Measurements from ENCODE around the gene GAK. TPM values are rescaled to one million over a fixed set of nuclear protein-coding genes. Genes with fewer than 3 reads are reported as not detected.
"Not testable (repeated sequence)": the region's sequence is repeated elsewhere in the genome, so short reads cannot be mapped to it uniquely, and the experiment has no call there.

GAK gene
- total RNA-seq, 2 donors from 2014 or later: 197 to 265 TPM

- intact Hi-C loops (cut with DNase I, micrococcal nuclease): no loop called here
- ATAC-seq: no peak
- DNase-seq: no peak
These were observed 23.2 kb upstream of the GAK start for GRCh38 chr4:955161-955921.

DNA sequence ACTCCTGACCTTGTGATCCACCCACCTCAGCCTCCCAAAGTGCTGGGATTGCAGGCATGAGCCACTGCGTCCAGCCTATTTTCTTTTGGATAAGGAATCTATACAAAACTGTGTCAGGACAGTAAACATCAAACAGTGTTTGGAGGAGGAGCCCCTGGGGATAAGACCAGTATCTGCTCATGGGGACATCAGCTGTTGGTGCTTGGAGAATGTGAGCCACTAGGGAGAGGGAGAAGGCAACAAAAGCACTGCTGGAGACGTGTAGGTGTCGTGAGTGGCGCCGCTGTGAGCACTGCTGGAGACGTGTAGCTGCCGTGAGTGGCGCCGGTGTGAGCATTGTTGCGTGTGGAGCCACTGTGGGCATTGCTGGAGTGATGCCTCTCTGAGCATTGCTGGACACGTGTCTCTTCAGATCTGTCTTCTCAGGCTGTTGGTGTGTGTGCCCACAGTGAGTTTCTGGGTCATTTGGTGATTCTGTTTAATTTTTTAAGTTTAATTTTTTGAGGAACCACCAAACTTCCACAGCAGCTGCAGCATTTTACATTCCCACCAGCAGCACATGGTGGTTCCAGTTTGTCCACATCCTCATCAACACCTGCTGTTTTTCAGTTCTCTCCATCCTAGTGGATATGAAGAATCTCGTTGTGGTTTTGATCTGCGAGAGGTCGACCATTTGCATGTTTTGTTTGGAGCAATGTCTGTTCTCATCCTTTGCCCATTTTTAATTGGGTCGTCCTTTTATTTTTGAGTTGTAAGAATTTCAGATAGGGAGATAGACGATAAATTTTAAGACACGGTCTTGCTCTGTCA lies 22.3 kb upstream of the GAK start:
- no peak for DNase-seq

GRCh38 chr4:953574-953915 lies 21.4 kb upstream of the GAK start:
- intact Hi-C loops (cut with DNase I, micrococcal nuclease): no loop called here
- no peak for ATAC-seq
- no peak for DNase-seq

More for the DNA sequence above, 22.3 kb upstream of the GAK start:
- ATAC-seq: no peak
- intact Hi-C loops (cut with DNase I, micrococcal nuclease): no loop called here

DNA sequence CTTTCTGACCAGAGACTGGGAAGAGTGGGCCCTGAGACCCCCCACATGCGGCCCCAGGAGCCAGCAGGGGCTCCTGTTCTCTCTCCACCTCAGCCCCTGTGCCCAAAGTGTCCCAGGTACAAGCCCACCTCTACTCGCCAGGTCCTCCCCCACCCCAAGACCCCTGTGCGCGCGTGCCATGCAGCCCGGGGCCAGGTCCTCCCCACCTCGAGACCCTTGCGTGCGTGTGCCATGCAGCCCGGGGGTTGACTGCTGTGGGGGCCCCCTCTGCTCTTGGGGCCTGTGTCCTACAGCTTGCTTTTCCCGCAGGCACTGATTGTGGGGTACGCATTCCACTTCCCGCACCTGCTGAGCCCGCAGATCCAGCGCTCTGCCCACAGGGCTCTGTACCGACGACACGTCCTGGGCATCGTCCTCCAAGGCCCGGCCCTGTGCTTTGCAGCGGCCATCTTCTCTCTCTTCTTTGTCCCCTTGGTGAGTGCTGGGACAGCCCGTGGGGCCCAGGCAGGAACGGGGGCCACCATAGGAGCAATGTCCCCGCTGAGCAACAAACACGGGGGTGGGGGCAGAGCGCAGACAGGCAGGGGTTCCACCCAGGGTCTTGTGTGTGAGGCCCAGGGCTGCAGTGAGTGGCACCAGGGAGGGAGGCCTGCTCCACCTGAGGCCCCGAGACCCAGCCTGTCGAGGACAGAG lies 20.9 kb upstream of the GAK start:
- intact Hi-C loops (cut with DNase I, micrococcal nuclease): no loop called here
- no peak for DNase-seq
- no peak for ATAC-seq

GRCh38 chr4:951594-952468 lies 19.7 kb upstream of the GAK start:
- DNase-seq (no peak), ATAC-seq (no peak)
- intact Hi-C loops (cut with DNase I, micrococcal nuclease): no loop called here

GRCh38 chr4:951186-951585 lies 19.1 kb upstream of the GAK start:
- ATAC-seq (no peak), DNase-seq (no peak)
- intact Hi-C loops (cut with DNase I, micrococcal nuclease): no loop called here

- intact Hi-C loops (cut with DNase I, micrococcal nuclease): no loop called here
- DNase-seq: no peak
- no peak for ATAC-seq
These were observed 18.3 kb upstream of the GAK start for GRCh38 chr4:950136-951020.

DNA sequence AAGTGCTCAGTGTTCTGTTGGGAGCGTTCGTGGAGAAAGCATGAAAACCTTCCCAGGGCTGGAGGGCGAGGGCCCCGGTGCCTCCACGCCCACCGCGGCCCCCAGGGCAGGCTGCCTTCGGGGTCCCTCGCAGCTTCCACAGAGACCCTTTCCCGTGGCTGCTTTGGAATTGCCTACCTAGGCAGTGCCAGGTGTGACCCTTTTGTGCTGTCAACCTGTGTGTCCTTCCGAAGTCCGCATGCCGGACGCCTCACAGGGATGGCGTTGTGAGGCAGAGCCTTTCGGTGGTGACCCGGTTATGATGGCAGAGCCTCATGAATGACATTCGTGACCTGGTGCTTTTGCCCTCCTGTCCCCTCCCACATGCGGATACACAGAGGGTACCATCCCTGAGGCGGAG lies 17.5 kb upstream of the GAK start:
- DNase-seq (no peak), ATAC-seq (no peak)
- intact Hi-C loops (cut with DNase I, micrococcal nuclease): no loop called here

DNA sequence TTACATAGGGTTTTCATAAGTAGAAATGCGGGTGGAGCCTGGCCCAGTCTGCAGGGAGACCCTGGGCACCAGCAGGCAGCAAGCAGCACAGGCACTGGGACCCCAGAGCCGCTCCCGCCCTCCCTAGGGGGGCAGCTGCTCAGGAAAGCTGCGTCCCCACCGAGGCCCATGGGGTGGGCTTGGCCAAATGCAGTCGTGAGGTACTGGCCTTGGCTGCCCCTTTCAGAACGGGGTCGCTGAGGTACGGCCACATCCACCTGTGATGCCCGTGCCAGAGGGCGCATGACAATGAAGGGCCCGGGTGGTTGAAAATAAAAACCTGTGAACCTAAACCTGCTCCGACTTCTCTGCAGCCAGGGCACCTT lies 16.8 kb upstream of the GAK start:
- ATAC-seq: no peak
- no peak for DNase-seq
- intact Hi-C loops (cut with DNase I, micrococcal nuclease): no loop called here

- ATAC-seq (peak; percentile 74), DNase-seq (peak in 1 of 2 donors; percentile 46)
- intact Hi-C loops (cut with DNase I, micrococcal nuclease): no loop called here
These were observed 16.2 kb upstream of the GAK start for GRCh38 chr4:948101-948935.

DNA sequence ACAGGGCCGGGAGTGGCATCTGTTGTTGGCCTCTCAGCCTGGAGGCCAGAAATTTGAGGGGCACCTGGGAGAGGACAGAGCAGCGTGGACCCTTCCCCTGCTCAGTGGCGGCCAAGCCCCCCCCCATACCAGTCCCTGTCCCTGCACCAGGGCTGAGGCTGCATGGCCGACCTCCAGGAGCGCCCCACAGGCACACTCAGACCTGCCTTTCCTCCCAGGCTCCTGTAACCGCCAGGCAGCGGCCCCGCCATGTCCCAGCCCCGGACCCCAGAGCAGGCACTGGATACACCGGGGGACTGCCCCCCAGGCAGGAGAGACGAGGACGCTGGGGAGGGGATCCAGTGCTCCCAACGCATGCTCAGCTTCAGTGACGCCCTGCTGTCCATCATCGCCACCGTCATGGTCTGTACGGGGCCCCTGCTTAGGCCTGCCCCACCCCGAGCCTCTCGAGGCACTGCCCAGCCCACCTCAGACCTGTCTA lies 15.4 kb upstream of the GAK start:
- intact Hi-C loops (cut with DNase I, micrococcal nuclease): no loop called here
- no peak for DNase-seq
- ATAC-seq: peak; percentile 5

GRCh38 chr4:946517-947471 lies 14.7 kb upstream of the GAK start:
- intact Hi-C loops (cut with DNase I, micrococcal nuclease): no loop called here
- no peak for DNase-seq
- ATAC-seq: no peak

GRCh38 chr4:946103-946450 lies 14.0 kb upstream of the GAK start:
- ATAC-seq (no peak), DNase-seq (no peak)
- intact Hi-C loops (cut with DNase I, micrococcal nuclease): no loop called here

DNA sequence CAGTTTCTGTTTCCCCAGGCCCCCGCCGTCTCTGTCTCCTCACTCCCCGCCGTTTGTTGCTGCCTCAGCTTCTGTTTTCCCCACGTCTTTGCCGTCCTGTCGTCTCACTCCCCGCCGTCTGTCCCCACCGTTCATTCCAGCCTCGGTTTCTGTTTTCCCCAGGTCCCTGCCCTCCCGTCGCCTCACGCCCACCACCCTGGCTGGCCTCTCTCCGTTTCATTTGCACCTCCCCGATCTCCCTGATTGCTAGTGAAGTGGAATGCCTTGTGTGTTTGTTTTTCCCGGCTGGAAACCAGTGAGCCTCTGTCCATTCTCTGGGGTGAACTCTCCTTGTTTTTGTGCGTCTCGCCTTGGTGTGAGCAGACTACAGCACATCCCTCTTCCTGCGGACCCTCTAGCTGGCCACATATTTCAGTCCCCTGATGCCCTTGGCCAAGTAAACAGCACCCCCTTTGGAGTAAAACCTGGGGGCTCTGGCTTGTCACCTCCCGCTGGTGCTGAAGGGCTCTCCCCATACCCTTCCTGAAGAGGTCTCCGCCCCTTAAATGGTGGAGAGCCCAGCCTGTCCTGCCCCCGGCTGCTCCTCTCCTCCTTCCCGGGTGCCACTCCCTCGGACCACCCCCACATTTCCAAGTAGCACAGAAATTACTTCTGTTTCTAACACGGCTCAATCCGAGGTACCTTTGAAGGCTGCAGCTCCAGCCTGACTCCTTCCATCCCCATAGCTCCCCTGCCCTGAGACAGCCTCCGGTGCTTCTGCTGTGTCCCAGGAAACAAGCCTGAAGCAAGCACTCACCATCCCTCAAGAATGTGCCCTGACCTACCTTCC lies 13.4 kb upstream of the GAK start:
- DNase-seq: no peak
- intact Hi-C loops (cut with DNase I, micrococcal nuclease): no loop called here
- no peak for ATAC-seq

GRCh38 chr4:939508-939907 lies 7.4 kb upstream of the GAK start:
- intact Hi-C loops (cut with DNase I, micrococcal nuclease); ATAC-seq; DNase-seq: not testable (repeated sequence)

Measured in left colon (tissue), 2 donors.